ENCODE results near the gene DOCK6.

GRCh38 chr19:11182994-11183393, 79.3 kb downstream of the DOCK6 start:
- TF ChIP-seq POLR2A (IDR thresholded peaks at IDR 0.05) (no peak), CTCF (IDR thresholded peaks at IDR 0.05) (no peak)
